Smooth muscle cell (in vitro differentiated cells): ENCODE results near the gene BRME1. TPM values are rescaled to one million over a fixed set of nuclear protein-coding genes. Genes with fewer than 3 reads are reported as not detected.

ENCODE experiments used
- DNase-seq: peaks from one replicate; lab custom pipeline; 2025; ENCODE audit not compliant: unreplicated experiment; lab: John Stamatoyannopoulos, UW
- H2AFZ ChIP-seq: fragments of 200-600 bp; sonication (generic); 2 replicates; pipeline ENCODE4 v1.6.0; 2016; ENCODE audit warnings: antibody characterized with exemption, low read depth, mild to moderate bottlenecking
- H3F3A ChIP-seq: fragments of 200-600 bp; sonication (generic); 2 replicates; pipeline ENCODE4 v1.6.0; 2017; ENCODE audit warnings: antibody characterized with exemption, low read depth
- H3K27ac ChIP-seq: fragments of 200-600 bp; sonication (generic); 2 replicates; pipeline ENCODE4 v1.5.1; 2016; ENCODE audit warnings: low read depth, mild to moderate bottlenecking
- H3K27me3 ChIP-seq: fragments of 200-600 bp; sonication (generic); 2 replicates; pipeline ENCODE4 v1.6.1; 2016; ENCODE audit warnings: low read depth, mild to moderate bottlenecking
- H3K36me3 ChIP-seq: fragments of 200-600 bp; sonication (generic); 2 replicates; pipeline ENCODE4 v1.5.1; 2016; ENCODE audit warnings: low read depth
- H3K4me1 ChIP-seq: fragments of 200-600 bp; sonication (generic); 2 replicates; pipeline ENCODE4 v1.5.1; 2016; ENCODE audit warnings: low read depth
- H3K4me2 ChIP-seq: fragments of 200-600 bp; sonication (generic); 2 replicates; pipeline ENCODE4 v1.6.0; 2016; ENCODE audit warnings: mild to moderate bottlenecking
- H3K4me3 ChIP-seq: fragments of 200-600 bp; sonication (generic); 2 replicates; pipeline ENCODE4 v1.5.1; 2016; ENCODE audit warnings: mild to moderate bottlenecking
- H3K79me2 ChIP-seq: fragments of 200-600 bp; sonication (generic); 2 replicates; pipeline ENCODE4 v1.6.0; 2016; ENCODE audit warnings: low read depth, mild to moderate bottlenecking
- H3K9ac ChIP-seq: fragments of 200-600 bp; sonication (generic); 2 replicates; pipeline ENCODE4 v1.6.0; 2016; ENCODE audit warnings: low read depth
- H3K9me3 ChIP-seq: fragments of 200-600 bp; sonication (generic); replicated peaks from 2 replicates; pipeline ENCODE4 v1.5.1; 2016; ENCODE audit warnings: low read depth
- H4K20me1 ChIP-seq: fragments of 200-600 bp; sonication (generic); 2 replicates; pipeline ENCODE4 v1.6.0; 2016; ENCODE audit warnings: low read depth
- CTCF ChIP-seq: fragments of 200-600 bp; sonication (generic); IDR thresholded peaks from 2 replicates; pipeline ENCODE4 v1.5.1; 2017; ENCODE audit warnings: borderline replicate concordance, mild to moderate bottlenecking, antibody characterized with exemption; ENCODE audit not compliant: insufficient read depth, poor library complexity, severe bottlenecking
- WGBS: methylation state at CpG from one replicate; pipeline ENCODE4 v1.1.7; 2016; ENCODE audit warnings: low lambda C conversion rate; 5-methylcytosine and 5-hydroxymethylcytosine counted together
- polyA plus RNA-seq: library from polyadenylated mRNA; unstranded; fragments of >200 nt; fragmentation: Nextera tagmentation; extraction: Ambion mirVana; gene quantifications from 2 replicates; pipeline ENCODE4 v1.2.1, GENCODE V29; 2016
- total RNA-seq: library from RNA; depleted of rRNA; stranded (reverse); fragments of >200 nt; gene quantifications from 2 replicates; pipeline ENCODE4 v1.2.3, GENCODE V29; 2014

The BRME1 gene
- total and polyA plus RNA-seq, 2 experiments from 2014 or later, result 0.72 to 2.2 TPM

GRCh38 chr19:13876834-13877233 is 29.1 kb downstream of the BRME1 start, which contains the start of gene NANOS3:
Gene NANOS3, plus strand, starts transcription at chr19:13877134. Its CDS starts 115 bp downstream, at chr19:13877249.
- H2AFZ ChIP-seq, result no peak within 1 kb of the TSS
- H3K9ac ChIP-seq, result no peak within 1 kb of the TSS
- H4K20me1 ChIP-seq, result no peaks in the 10 kb centered on the region
- H3K4me3 ChIP-seq, result no peak within 1 kb of the TSS
- H3K27me3 ChIP-seq, result no peaks in the 10 kb centered on the region
- H3K4me1 ChIP-seq, result peaks cover 14% of the 10 kb centered on the region
- H3K4me2 ChIP-seq, result no peak within 1 kb of the TSS
- no peaks in the 10 kb centered on the region for H3K9me3 ChIP-seq
- WGBS, result 83% methylated on average over 5 of the region's 5 CpGs
- no peaks in the 10 kb centered on the region for H3K79me2 ChIP-seq
- no peak for DNase-seq
- H3K27ac ChIP-seq, result no peak within 1 kb of the TSS
- H3K36me3 ChIP-seq, result no peaks in the 10 kb centered on the region
- peaks cover 1% of the 10 kb centered on the region for H3F3A ChIP-seq
- no peak for TF ChIP-seq CTCF

DNA sequence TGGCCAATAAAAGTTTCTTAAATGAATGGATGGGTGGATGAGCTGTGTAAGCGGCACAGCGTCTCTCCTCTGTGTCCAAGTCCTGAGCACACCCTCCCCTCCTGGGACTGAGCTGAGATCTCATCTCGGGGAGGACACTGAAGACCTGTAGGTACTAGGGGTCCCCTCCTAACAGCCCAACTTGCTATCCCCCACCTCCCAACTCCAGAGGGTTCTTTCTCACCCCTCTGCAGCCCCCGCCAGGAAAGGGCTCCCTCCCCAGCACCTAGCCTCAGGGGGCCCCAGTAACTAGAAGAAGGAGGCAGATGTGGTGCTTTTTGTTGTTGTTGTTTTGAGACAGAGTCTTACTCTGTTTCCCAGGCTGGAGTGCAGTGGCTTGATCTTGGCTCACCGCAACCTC is 30.1 kb downstream of the BRME1 start:
- H3K9ac ChIP-seq, result no peak overlapping the region
- no peak overlapping the region for H3K4me3 ChIP-seq
- no peaks in the 10 kb centered on the region for H3K9me3 ChIP-seq
- peaks cover 5% of the 10 kb centered on the region for H3K4me1 ChIP-seq
- peaks cover 6% of the 10 kb centered on the region for H3F3A ChIP-seq
- no peaks in the 10 kb centered on the region for H3K79me2 ChIP-seq
- H3K4me2 ChIP-seq, result no peak overlapping the region
- H3K36me3 ChIP-seq, result no peaks in the 10 kb centered on the region
- DNase-seq, result no peak
- H3K27me3 ChIP-seq, result no peaks in the 10 kb centered on the region
- no peak overlapping the region for H2AFZ ChIP-seq
- H3K27ac ChIP-seq, result no peak overlapping the region
- no peaks in the 10 kb centered on the region for H4K20me1 ChIP-seq
- no peak for TF ChIP-seq CTCF
- 99% methylated on average over 5 of the region's 5 CpGs for WGBS

DNA sequence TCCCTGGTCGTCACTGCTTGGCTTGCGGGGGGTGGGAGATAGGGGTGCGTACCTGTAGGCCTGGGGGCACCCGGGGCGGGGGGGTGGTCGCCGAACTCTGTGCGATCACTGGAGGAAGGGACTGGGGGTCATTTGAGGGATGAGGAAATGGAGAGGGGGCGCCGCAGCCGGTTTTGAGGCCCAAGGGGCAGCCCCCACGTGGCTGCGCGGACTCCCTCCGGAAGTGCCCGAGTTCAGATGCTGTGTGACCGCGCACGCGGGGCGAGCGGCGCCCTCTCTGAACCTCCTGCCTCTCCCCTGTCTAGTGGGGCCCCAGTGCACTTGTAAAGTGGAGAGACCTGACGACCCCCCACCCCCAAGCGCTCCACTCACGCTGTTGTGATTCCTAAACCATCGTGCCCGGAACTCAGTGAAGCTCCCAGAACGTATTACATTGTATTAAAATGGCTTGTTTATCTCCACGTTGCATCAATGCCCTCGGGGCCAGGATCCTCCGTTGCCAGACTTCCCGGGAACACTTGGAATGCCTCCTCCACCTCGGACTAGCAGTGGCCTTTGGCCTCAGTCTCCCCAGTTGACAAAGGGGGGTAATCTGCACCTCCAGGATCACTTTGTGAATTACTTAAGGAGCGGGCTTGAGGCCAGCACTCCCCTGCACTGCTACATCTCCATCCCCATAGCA is 31.9 kb downstream of the BRME1 start:
- H3K9ac ChIP-seq, result no peak overlapping the region
- H3K9me3 ChIP-seq, result no peaks in the 10 kb centered on the region
- H2AFZ ChIP-seq, result no peak overlapping the region
- H3K36me3 ChIP-seq, result no peaks in the 10 kb centered on the region
- no peak overlapping the region for H3K27ac ChIP-seq
- H3K4me2 ChIP-seq, result no peak overlapping the region
- DNase-seq, result no peak
- peaks cover 6% of the 10 kb centered on the region for H3F3A ChIP-seq
- no peaks in the 10 kb centered on the region for H3K4me1 ChIP-seq
- 48% methylated on average over 16 of the region's 35 CpGs for WGBS
- no peak for TF ChIP-seq CTCF
- no peaks in the 10 kb centered on the region for H4K20me1 ChIP-seq
- H3K79me2 ChIP-seq, result no peaks in the 10 kb centered on the region
- H3K4me3 ChIP-seq, result no peak overlapping the region
- no peaks in the 10 kb centered on the region for H3K27me3 ChIP-seq
